HG03175 (cell line): ENCODE measurements around the gene DYNC1LI1.

Source experiments
- ATAC-seq: cut with Tn5 transposase; IDR thresholded peaks from one replicate; pipeline ENCODE4 v1.9.1; 2021; ENCODE audit warnings: mild to moderate bottlenecking, moderate library complexity; ENCODE audit not compliant: unreplicated experiment

The DYNC1LI1 gene

DNA sequence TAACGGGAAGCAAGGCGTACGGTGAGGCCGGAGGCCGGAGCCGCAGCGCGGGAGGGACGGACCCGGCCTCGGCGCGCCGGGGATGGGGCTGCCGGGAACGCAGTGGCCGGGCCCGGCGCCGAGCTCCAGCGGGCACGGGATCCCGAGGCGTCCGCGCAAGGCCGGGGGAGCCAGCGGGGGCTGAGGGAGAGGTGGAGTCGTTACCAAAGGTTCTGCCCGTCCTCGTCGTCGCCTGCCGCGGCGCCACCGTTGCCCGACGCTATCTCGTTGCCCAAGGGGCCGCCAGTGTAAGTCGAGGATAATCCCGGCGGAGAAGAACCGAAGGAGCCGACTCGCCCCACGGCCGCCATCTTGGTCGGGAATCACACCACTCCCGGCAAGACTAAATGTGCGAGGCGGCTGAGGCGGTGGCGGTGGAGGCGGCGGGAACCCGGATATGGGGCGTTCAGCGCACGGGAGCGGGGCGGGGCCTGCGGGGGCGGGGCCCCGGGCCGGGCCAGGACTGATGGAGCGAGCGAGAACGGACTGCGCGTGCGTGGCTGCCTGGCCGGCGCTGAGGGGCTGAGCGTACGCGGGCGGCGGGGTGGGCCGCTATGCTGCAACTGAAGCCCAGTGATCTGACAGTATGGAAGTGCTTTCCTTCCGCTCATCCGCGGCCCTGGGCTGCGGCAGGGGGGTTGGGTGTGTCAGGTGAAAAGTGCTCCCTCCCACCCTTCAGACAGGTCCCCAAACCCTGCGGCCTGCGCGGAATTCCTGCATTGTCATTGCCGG, at the start of gene DYNC1LI1:
TSS of gene DYNC1LI1 (minus strand) at position 438 of the 771 bp plus-strand sequence. CDS start at position 350, 88 bp downstream.
- peak; percentile 87 for ATAC-seq

DNA sequence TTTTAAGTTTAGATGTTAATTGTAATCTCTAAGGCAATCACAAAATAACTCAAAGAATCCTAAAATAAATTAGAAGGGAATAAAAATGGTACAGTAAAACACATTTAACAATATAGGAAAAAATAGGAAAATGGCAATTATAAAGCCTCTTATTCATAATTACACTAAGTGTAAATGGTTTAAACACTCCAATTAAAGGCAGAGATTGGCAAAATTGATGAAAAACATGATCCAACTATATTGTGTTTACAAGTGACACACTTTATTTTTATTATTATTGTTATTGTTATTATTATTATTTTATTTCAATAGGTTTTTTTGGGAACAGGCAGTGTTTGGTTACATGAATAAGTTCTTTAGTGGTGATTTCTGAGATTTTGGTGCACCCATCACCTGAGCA, 48.7 kb upstream of the DYNC1LI1 start:
- no peak for ATAC-seq

DNA sequence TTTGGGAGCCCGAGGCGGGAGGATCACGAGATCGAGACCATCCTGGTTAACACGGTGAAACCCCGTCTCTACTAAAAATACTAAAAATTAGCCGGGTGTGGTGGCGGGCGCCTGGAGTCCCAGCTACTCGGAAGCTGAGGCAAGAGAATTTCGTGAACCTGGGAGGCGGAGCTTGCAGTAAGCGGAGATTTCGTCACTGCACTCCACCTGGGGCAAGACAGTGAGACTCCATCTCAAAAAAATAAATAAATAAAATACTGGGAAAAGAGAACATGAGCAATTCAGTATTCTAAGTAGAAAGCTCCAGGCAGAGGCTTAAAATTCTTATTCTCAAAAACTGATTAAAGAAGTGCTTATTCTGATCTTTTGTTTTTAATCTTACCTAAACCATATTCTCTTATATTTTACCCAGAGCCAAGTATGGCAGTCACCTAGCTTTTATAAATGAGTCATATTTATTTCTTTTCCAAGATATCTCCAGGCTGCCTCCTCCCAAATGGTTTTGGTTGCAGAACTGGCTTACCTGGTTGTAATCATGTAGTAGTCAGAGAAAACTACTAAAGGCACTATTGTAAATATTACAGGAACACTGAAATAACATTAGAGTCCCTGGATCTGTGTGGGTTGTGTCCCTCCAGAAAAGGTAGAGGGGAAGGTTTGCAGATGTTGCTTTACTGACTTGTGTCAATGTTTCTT, 45.8 kb upstream of the DYNC1LI1 start:
- no peak for ATAC-seq

DNA sequence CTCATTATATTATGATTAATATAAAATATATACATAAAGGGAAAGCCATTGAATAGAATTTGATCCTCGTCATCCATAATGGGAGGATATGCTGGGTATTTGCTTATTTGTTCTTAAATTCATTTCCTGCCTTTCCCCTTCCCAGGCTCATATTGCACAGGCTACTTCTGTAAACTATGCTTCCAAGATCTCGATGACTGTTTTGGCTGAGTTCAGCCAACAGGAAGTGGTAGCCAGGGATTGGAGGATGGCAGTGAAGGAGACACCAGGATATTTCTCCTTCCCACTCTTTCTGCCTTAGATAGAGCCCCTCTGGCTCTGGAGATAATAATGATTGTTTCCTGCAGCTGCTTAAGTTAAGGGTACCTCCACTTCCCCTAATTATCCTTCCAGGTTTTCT, 44.3 kb upstream of the DYNC1LI1 start:
- ATAC-seq = no peak

DNA sequence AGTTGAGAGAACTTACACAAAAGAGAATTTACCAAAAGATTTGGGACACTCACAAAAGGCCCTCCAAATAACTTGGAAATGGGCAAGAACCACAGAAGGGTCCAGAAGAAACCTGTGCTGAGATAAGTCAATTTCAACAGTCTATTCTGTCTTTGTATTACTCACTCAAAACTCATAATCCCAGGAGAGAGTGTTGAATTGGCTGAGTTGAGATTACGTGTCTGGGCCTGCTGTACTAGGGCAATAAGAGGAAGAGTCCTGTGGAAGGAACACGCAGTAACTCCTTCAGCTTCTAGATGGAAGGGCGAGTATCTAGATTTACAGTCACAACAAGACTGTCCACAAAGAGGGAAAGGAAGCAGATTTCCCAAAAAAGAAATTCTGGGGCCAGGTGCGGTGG, 42.5 kb upstream of the DYNC1LI1 start:
- ATAC-seq = no peak

DNA sequence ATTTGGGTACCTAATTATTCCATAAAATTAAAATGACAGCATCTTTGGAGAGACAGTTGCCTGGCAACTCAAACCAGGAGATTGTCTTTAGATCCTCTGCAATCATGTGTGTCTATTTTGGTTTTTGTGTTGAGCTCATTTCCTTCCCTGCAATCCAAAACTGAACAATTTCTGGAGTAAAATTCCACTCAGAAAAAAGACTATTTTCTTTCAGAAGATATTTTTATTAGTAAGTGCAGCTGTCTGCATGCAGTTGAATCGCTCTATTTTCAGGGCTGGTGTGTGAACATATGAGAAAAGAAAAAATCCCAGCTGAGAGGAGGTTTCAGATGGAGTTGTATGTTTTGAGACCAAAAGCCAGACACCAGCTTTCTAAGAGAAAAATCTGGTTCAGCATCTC, 41.9 kb upstream of the DYNC1LI1 start:
- no peak for ATAC-seq

DNA sequence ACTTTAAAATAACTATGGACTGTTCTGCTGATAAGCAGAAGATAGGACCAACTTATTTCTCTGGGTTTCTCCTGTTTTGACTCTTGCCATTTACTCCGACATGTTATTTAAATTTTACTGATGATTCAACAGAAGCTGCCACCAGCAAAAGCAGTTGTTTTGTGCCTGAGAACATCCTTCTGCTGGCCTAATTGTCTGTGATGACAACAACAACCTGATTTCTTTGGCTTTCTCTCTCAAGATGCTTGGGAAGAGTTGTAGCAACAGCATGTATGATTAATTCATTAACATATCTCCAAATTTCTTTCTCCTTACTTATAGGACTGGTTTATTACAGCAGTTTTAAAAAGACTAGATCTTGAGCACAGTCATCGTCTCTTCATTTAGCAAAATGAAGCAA, 36.9 kb upstream of the DYNC1LI1 start:
- no peak for ATAC-seq

DNA sequence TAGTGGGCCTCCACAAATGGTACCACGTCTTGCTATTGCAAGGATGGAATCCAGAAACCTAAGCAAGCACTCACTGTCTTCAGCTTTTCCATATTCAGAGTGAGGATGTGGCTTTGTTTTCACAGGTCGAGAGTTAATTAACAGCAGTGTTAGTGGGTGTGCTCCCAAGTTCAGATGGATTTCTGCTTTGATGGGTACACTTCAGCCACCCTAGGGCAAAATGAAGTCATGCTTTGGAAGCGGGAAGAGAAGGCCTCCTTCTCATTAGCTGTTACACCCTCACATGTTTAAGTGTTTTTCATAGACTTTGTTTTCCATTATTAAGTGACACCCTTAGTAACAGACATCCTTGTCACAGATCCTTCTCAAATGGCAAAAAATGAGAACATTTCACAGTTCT, 36.3 kb upstream of the DYNC1LI1 start:
- no peak for ATAC-seq

DNA sequence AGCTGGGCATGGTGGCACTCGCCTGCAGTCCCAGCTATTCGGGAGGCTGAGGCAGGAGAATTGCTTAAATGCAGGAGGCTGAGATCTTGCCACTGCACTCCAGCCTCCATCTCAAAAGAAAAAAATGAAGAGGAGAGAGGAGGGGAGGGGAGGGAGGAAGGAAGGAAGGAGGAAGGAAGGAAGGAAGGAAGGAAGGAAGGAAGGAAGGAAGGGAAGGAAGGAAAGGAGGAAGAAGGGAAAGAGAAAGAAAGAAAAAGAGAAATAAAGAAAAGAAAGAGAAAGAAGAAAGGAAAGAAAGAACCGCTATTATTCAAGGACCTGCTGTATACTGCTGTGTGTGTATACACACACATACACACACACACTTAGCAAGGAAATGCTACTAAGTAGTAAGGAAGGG, 35.6 kb upstream of the DYNC1LI1 start:
- ATAC-seq = no peak

DNA sequence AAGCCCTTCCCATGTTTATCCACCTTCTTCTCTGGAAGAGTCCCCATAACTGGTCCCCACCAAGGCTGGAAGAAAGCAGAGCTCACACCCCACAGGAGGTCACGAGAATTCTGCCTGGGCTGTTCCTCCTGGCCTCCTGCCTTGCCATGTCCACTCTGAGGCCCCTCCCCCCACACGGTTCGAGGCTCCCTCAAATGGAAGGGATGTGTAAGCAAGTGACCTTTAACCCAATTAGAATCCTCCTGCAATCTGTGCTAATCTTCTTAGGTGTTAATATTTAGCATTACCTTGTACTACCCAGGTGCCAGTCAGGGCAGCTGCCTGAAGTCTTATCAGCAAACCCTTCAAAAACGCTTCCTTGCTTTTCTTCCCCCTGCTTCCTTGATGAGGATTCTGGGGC, 32.4 kb upstream of the DYNC1LI1 start:
- no peak for ATAC-seq

DNA sequence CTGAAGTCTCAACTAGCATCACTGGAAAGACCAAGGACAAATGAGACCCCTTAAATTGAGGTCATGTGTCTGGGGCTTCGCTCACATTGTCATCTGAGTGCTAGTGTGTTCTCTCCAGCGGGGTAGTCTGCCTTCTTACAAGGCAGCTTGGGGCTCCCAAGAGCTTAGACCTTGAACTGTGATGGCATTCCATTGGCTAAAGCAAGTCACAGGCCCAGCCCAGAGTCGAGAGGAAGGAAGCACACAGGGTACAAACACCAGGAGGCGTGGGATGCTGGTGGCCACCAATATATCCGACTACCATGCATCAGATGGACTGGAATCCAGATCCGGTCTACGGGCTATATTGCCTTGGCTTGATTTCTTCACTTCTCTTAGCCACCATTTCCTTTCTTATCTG, 31.5 kb upstream of the DYNC1LI1 start:
- no peak for ATAC-seq

DNA sequence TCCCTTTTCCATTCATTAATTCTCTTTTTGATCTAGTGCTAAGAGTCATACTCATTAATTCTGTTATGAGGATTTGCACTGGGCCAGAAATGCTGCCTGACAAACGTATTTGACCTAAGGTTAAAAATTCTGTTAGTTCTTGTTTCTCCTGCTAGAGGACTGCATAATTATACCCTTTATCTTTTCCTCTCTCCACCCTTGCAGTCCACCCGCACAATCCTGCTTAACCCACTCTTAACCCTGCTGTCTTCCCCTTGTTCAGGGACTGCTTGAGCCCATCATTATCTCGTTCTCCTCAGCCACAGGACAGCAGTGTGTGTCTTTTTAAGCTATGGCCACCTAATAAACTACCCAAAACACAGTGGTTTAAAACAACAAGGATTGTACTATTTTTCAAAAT, 31.1 kb upstream of the DYNC1LI1 start:
- ATAC-seq = no peak

DNA sequence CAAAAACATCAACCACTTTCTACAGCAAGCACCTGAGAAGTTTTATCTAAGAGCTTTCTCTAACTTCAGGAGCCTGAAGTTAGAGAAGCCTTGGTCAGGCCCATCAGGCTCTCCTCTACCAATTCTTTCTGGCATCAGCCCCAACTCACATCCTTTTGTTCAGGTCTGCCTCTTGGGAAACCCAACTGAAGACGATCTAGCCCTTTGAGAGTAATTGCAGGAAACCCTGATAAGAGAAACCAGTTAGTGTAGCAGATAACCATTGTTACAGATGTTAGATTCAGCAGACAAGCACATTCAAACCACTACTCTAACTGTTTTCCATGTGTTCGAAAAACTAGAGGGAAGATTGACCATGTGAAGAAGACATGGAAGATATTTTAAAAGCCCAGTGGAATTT, 27.0 kb upstream of the DYNC1LI1 start:
- no peak for ATAC-seq

DNA sequence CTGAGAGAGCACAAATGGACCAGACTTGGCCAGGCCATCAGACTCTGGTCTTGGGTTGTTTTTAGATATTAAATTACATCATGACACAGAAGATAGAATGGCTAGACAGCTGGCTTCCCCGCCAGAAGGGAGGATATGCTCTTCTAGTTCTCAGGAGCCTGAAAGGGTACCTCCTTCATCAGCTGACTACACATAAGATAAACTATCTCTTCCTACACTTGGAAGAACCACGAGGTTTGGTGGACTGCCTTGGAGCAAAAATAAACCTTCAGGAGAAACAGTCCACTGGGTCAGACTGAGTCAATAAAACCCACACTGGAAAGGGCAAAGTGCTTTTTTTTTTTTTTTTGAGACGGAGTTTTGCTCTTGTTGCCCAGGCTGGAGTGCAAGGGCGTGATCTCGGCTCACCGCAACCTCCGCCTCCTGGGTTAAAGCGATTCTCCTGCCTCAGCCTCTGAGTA, 26.3 kb upstream of the DYNC1LI1 start:
- ATAC-seq = no peak

DNA sequence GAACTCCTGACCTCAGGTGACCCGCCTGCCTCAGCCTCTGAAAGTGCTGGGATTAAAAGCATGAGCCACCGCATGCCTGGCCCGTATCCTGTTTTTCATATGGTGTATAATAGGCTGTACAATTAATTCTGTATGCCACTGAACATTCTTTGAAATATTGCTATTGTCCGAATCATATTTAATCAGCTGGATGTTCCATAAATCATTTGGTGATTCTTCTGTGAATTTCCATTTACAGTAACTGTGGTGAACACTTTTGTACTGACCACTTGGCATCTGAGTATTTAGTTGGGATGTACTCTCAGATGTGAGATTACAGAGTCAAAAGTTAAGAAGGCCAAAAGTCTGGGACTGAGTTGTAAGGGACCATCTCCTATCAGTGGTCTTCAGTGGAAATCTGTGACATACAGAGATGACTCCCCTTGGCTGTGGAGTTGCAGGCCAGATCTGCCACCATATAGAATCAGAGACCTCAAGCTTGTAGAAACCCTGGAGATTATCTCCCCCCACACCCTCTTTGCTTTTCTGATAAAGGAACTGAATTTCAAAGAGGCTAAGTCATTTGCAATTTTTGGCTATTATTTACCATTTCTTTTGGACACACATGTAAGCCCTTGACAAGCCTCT, 25.7 kb upstream of the DYNC1LI1 start:
- no peak for ATAC-seq

DNA sequence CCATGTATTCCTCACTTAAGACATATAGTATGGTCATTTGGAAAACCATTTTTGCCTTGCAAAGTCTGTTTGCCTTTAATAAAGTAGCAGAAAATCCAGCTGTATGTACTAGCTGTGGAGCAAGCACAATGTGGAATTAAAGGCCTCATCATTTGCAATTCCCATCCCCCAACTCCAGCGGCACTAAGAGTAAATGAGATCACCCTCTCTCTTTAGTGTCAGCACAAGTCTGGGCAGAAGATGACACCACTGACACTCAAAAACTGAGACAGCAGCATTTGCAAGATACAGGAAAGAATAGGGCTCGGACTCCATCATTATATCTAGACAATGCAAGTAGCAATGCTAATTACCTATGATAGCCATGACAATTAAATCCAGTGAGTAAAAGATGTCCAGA, 24.7 kb upstream of the DYNC1LI1 start:
- ATAC-seq = no peak

DNA sequence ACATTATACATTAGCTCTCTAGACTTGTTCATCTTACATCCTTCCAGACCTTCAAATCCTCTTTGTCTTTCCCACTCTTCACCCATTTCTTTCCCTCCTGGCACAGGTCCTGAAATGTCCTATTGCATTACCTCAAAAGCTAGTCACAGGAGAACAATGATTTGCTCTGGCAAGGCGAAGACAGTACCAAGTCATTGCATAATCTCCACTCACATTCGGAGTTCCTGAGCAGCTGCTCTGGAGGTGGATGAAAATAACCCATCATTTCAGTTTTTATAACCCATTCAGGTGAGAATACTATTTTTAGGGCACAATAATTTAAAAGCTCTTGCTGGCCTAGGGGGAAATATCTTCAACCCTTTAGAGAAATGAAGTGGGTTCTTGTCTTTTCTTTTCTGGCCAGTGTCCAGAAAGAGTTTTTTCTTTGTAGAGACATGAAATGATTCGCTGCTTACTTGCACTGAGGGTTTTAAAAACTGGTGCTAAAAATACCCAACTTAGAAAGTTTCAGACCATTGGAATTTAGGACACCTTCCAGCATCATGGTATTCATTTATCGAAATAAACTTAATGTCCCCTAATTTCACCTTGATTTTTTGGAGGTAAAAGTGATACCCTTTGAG, 23.4 kb upstream of the DYNC1LI1 start:
- ATAC-seq = no peak

DNA sequence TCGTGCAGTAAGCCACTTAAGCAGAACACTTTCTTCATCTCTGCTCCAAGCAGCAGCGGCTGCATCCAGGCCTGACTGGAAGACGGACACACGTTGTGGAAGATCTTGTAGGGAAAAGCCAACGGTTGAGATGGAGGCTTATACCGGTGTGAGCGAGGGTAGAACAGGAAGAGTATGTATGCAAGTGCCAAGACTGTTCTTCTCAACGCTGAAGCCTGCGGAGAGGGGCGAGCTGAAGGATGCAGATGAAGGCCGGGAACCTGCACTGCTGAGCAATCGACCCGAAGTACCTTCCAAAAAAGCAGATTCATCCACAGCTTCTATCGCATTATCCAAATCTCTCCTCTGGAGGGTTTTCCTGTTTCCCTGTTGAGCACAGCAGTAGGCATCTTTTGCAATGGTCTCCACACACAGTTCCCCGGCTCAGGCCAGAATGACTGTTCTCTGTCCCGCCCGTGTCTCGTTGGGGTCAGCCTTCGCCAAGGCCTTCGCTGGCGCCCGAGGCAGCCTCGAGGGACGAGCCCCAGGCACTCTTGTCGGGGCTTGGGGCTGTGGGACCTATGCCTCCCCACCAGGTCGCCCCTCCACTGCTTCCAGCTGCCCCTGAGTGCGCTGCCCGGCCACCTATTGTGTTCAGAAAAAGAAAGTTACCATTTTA, 22.2 kb upstream of the DYNC1LI1 start:
- no peak for ATAC-seq

DNA sequence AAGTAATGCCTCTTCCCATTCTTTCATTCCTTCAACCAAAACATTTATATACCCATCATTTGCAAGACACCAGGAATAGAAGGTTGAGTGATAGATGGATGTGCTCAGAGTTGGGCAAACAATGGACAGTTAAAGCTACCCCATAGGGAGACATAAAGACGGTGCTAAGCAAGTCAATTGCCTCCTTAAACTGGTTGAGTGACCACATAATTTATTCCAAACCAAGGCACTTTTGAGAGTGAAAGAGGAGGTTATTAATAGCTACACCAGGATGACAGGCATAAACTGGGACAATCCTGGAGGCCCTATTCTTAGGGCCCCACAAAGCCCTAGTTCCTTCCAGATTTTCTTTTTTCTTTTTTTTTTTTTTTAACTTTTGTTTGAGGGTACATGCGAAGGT, 21.4 kb upstream of the DYNC1LI1 start:
- ATAC-seq = no peak

DNA sequence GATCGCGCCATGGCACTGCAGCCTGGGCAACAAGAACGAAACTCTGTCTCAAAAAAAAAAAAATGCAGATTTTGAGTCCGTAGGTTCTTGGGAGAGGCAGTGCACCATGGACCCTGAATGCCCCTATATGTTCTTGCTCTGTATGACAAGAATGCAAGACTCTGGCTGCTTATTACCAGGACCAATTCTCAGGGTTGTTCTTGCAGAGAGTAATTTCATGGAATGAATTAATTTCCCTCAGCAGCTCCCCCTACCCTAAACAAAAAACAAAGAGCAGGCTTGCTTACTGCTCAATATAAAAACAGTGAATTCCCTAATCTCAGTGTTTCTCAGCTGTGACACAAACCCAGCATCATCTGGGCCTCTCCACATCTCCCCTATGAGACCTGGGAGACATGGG, 20.5 kb upstream of the DYNC1LI1 start:
- ATAC-seq = no peak

DNA sequence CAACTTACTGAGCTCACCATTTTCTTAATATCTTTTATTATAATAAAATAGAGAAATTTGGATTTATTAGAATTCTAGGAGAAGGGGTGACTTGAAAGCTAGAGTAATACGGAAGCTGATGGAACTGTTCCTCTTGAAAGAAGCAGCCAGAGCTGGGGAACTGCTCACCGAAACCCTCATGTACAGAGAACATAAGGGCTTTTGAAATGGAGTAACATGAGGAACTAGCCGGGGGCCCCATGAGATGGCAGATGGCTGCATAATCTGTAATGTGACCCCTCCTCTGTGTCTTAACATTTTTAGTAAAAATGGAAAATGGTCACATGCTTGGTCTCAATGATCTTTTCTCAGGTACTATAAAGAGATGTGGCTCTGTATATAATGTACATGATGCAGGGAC, 15.7 kb upstream of the DYNC1LI1 start:
- no peak for ATAC-seq
